Fibroblast of villous mesenchyme (primary cell): Measurements from ENCODE around the gene TFB1M. TPM values are rescaled to one million over a fixed set of nuclear protein-coding genes. Genes with fewer than 3 reads are reported as not detected.
A peak's percentile ranks its signal among the peaks of the same experiment; 100 is the strongest.

Experiments used
- DNase-seq: peaks from one replicate; pipeline ENCODE4 v3.0.0-alpha.2; 2010; ENCODE audit warnings: low read depth
- H3K4me3 ChIP-seq: 2 replicates; pipeline ENCODE4 v1.5.1; 2011; ENCODE audit warnings: low read depth, mild to moderate bottlenecking, low read length
- total RNA-seq: library from RNA; depleted of rRNA; stranded (reverse); fragments of >200 nt; gene quantifications from 2 replicates; pipeline ENCODE4 v1.2.3, GENCODE V29; 2012
- TF ChIP-seq, protein P1 (sequence below): IDR thresholded peaks from 2 replicates; pipeline ENCODE4 v1.5.1; 2012; ENCODE audit warnings: low read depth, mild to moderate bottlenecking, low read length; ENCODE audit not compliant: insufficient read depth

TFB1M gene
- total RNA-seq, 1 donor, result 29.8 TPM

GRCh38 chr6:155324172-155324571 lies 9.9 kb upstream of the TFB1M start:
- TF ChIP-seq, protein P1, sequence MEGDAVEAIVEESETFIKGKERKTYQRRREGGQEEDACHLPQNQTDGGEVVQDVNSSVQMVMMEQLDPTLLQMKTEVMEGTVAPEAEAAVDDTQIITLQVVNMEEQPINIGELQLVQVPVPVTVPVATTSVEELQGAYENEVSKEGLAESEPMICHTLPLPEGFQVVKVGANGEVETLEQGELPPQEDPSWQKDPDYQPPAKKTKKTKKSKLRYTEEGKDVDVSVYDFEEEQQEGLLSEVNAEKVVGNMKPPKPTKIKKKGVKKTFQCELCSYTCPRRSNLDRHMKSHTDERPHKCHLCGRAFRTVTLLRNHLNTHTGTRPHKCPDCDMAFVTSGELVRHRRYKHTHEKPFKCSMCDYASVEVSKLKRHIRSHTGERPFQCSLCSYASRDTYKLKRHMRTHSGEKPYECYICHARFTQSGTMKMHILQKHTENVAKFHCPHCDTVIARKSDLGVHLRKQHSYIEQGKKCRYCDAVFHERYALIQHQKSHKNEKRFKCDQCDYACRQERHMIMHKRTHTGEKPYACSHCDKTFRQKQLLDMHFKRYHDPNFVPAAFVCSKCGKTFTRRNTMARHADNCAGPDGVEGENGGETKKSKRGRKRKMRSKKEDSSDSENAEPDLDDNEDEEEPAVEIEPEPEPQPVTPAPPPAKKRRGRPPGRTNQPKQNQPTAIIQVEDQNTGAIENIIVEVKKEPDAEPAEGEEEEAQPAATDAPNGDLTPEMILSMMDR, result no peak
- H3K4me3 ChIP-seq, result no peak overlapping the region
- no peak for DNase-seq

DNA sequence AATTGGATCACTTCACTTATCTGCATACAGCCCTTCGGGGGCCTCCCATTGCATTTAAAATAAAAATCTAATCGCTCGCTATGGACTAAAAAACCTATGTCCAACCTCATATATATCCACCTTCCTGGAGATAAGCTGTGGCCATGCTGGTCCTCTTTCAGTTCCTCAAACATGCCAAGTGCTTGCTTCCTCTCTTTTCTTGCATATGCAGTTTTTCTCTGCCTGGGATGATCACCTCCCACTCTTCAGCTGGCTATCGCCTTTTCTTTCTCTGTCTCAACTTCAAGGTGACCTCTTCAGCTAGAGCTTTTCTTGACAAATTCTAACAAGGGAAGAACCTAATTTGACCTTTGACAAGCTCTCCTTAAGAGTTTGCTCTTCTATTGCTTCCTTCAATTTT lies 5.6 kb upstream of the TFB1M start:
- DNase-seq, result no peak
- TF ChIP-seq, protein P1, result no peak
- H3K4me3 ChIP-seq, result no peak overlapping the region

DNA sequence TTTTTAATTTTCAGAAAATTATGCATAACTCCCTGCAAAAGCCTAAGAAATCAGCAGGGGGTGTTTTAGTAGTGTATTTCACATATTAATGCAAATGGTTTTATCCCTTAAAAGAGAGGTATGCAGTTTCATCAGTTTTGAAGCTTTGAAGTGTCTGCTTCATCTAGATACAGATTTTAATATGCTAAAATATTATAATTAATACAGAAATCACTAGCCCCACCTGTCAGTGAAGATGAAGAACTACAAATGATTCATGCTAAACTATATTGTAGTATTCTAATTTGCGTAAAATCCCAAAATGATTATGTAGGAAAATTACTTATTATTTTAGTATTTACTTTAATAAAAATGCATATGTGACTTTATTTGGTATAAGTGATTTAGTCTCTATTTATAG lies 2.9 kb upstream of the TFB1M start:
- peak; percentile 17 for DNase-seq
- TF ChIP-seq, protein P1, result peak; percentile 41

DNA sequence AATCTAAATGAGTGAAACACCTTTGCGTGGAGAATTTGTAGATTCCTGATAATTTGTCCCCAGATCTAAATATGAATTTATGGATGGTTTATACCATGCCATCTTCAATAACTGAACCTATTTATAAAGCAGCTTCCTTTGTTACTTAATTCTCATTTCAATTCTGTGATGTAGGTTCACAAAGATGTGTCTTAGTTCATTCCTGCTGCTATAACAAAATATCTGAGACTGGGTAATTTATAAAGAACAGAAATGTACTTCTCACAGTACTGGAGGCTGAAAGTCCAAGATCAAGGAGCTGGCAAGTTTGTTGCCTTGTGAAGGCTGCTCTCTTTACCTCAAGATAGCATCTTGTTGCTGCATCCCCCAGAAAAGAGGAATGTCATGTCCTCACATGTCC lies 2.1 kb upstream of the TFB1M start:
- DNase-seq, result no peak
- TF ChIP-seq, protein P1, result no peak
- H3K4me3 ChIP-seq, result no peak overlapping the region

More for the DNA sequence above, 2.9 kb upstream of the TFB1M start:
- H3K4me3 ChIP-seq, result no peak overlapping the region

- TF ChIP-seq, protein P1, result no peak
- peak; percentile 47 for DNase-seq
- H3K4me3 ChIP-seq, result peak overlapping the region; percentile 97
Measured at GRCh38 chr6:155315516-155315871, 1.2 kb upstream of the TFB1M start.

DNA sequence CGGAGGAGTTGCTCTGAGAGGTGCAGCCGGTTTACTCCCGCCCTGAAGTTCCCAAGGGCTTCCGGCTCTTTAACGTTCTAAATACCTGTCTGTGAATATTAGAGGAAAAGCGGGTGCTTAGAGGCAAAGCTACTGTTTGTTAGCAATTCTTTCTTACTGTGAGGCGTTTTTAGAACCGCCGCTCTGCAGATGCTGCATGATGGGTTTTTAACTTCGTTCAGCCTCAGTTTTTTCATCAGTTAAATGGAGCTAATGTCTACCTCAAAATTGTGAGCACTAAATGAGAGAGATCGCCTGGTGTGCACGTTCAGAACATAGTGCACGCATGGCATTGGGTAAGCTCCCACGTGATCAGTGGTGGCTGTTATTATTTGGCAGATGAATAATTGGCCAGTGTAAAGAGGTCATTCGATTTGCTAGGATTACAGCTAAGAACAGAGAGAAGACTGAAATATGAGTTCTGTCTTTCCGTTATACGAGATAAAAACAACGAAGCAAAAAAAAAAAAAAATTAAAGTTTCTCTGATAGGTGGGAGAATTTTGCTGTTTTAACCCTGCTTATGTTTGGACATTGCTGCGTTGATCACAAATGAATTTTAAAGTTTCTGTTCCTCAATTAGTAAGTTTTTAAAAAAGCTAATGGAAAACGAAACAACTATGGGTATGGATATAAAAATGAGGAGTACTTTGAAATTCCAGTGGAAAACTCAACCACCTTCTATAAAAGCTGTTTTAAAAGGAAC lies 660 bp upstream of the TFB1M start:
- peak; percentile 91 for DNase-seq
- TF ChIP-seq, protein P1, result no peak
- H3K4me3 ChIP-seq, result peak overlapping the region; percentile 97
